Pancreas (tissue), 10 donors: ENCODE measurements around the gene DFFA. TPM values are rescaled to one million over a fixed set of nuclear protein-coding genes. Genes with fewer than 3 reads are reported as not detected.

Source experiments
- ATAC-seq, 4 donors: fragments of 200-7000 bp; cut with Tn5 transposase; one replicate each; pipeline versions ENCODE4 v1.8.0 to v1.9.1; 2020; ENCODE audit warnings: mild to moderate bottlenecking in 4 of 4, moderate library complexity in 4 of 4
- DNase-seq, 6 donors: peaks; one replicate each; pipeline ENCODE4 v3.0.0-alpha.2; 2020
- FAIRE-seq: peaks from 2 replicates; lab custom pipeline; 2012; peaks lifted over from hg19 to GRCh38; lab: Jason Lieb, UNC
- H3K27ac ChIP-seq, 4 donors: fragments of 200-600 bp; sonication (generic); 1 replicate in 3 of 4; 2 replicates in 1 of 4; pipeline versions ENCODE4 v1.5.0 to v1.8.0; 2020
- H3K27me3 ChIP-seq, 4 donors: fragments of 200-600 bp; one replicate each; pipeline ENCODE4 v1.8.0; 2021
- H3K36me3 ChIP-seq, 3 donors: fragments of 200-600 bp; sonication (generic) in 1 of 3; one replicate each; pipeline versions ENCODE4 v1.5.0 to v1.8.0; 2020 to 2021
- H3K4me1 ChIP-seq, 3 donors: fragments of 200-600 bp; one replicate each; pipeline ENCODE4 v1.8.0; 2021
- H3K4me3 ChIP-seq, 4 donors: fragments of 200-600 bp; sonication (generic) in 2 of 4; one replicate each; pipeline versions ENCODE4 v1.5.0 to v1.8.0; 2020 to 2021
- H3K9me3 ChIP-seq, 4 donors: fragments of 200-600 bp; one replicate each; pipeline ENCODE4 v1.8.0; 2021
- WGBS, 2 donors: extraction: QIAGEN DNeasy Blood & Tissue Kit; methylation state at CpG; one replicate each; pipeline ENCODE4 v1.1.7; 2013; 5-methylcytosine and 5-hydroxymethylcytosine counted together
- intact Hi-C, 3 donors: fragments of 100-400 bp; cut with DNase I; formaldehyde crosslinking; loops; one replicate each; pipeline versions ENCODE4 v1.11.1 to v1.14.2; 2022
- polyA plus RNA-seq, 2 donors: library from polyadenylated mRNA; stranded (reverse); fragments of 200-250 nt; gene quantifications; one replicate each; pipeline ENCODE4 v1.2.3, GENCODE V29; 2013
- total RNA-seq, 6 donors: library from RNA; stranded (reverse); fragmentation: NEBNext Ultra II Directional in 4 of 6; extraction: Animal tissue kit (Norgen Biotek cat#: 25700) in 4 of 6; gene quantifications; one replicate each; pipeline versions ENCODE4 v1.2.1 to v1.2.4, GENCODE V29; 2021 to 2023
- TF ChIP-seq, protein P1 (sequence below), 4 donors: fragments of 200-600 bp; sonication (generic) in 3 of 4; IDR thresholded peaks; one replicate each; pipeline versions ENCODE4 v1.5.0 to v1.8.0; 2021; ENCODE audit warnings: antibody characterized with exemption in 4 of 4
- donor health status: healthy with polysubstance abuse.
- donor health status: DM: no; HTN: no; CAD: no; lungs with moderate emphysema.
- donor health status: DM: no; HTN: no; CAD: no.
- donor health status: control.
- donor health status: control.
- donor health status: Bipolar disorder and iron deficiency.
- donor health status: DM: yes; HTN: yes; CAD: no.
- donor health status: DM: no; HTN: no; CAD: no.
- donor health status: DM: no; HTN: no; CAD: no.
- donor health status: DM: yes; HTN: yes; CAD: no.

The DFFA gene, protein sequence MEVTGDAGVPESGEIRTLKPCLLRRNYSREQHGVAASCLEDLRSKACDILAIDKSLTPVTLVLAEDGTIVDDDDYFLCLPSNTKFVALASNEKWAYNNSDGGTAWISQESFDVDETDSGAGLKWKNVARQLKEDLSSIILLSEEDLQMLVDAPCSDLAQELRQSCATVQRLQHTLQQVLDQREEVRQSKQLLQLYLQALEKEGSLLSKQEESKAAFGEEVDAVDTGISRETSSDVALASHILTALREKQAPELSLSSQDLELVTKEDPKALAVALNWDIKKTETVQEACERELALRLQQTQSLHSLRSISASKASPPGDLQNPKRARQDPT
- 10 to 100 TPM; 11.8 to 17.4 (median 16.1) TPM for total RNA-seq
- 1 to 10 TPM; 6.9 to 8.9 TPM for polyA plus RNA-seq

DNA sequence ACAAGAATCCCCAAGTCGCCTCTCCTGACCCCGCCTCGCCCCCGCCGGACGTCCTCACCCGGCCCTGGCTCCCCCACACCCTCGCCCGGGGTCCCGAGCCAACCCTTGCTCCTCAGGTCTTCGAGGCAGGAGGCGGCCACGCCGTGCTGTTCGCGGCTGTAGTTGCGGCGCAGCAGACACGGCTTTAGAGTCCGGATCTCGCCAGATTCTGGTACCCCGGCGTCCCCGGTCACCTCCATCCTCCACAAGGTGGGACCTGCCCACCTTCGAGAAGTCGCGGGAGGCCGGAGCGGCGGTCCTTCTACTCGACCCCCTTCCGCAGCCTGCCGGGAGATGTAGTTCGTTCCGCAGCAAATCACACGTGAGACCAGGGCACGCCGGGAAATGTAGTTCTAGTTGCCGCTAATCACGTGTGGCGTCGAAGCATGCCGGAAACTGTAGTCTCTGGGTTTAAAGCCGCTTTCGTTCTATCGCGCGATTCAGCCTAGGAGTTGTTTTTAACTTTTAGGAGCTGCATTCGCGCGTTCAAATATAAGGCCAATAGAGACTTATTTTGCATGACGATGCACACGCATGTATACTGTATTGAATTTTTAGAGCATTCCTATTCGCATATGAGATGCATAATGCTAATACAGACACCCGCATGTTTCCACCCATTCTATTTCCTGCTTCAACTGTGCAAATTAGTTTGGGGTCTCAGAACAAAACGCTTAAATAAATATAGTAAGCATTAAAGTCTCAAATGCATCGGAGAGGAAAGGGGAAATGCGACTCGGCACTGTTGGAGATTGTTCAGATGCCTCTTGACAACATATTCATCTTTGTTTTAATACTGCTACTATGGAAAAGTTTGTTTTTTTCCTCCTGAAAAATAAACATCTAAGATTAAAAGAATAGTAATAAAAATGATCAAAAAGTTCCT is at the start of gene DFFA:
DFFA (minus strand) TSS at position 310 of the 925 bp plus-strand sequence; CDS start at position 239, 71 bp downstream.
- FAIRE-seq (no peak), ATAC-seq (peak; percentile 87 to 95 (median 90)), DNase-seq (peak; percentile 88 to 95 (median 91))
- WGBS, 2 donors = 1% methylated on average over 59 of the region's 59 CpGs
- TF ChIP-seq, protein P1, sequence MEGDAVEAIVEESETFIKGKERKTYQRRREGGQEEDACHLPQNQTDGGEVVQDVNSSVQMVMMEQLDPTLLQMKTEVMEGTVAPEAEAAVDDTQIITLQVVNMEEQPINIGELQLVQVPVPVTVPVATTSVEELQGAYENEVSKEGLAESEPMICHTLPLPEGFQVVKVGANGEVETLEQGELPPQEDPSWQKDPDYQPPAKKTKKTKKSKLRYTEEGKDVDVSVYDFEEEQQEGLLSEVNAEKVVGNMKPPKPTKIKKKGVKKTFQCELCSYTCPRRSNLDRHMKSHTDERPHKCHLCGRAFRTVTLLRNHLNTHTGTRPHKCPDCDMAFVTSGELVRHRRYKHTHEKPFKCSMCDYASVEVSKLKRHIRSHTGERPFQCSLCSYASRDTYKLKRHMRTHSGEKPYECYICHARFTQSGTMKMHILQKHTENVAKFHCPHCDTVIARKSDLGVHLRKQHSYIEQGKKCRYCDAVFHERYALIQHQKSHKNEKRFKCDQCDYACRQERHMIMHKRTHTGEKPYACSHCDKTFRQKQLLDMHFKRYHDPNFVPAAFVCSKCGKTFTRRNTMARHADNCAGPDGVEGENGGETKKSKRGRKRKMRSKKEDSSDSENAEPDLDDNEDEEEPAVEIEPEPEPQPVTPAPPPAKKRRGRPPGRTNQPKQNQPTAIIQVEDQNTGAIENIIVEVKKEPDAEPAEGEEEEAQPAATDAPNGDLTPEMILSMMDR (IDR thresholded peaks at IDR 0.05) = no peak
- intact Hi-C loops = no loop called here
- Histone ChIP-seq H3K4me1 (peaks cover 7 to 19% (median 16%) of the 10 kb centered on the region in 3 donors), H3K36me3 (peaks cover 0 to 10% (median 0%) of the 10 kb centered on the region in 3 donors), H3K27ac (peak within 1 kb of the TSS in 3 of 4 donors; percentile 9 to 57 (median 41)), H3K9me3 (no peaks in the 10 kb centered on the region), H3K4me3 (peak within 1 kb of the TSS; percentile 55 to 89 (median 66)), H3K27me3 (no peaks in the 10 kb centered on the region)

DNA sequence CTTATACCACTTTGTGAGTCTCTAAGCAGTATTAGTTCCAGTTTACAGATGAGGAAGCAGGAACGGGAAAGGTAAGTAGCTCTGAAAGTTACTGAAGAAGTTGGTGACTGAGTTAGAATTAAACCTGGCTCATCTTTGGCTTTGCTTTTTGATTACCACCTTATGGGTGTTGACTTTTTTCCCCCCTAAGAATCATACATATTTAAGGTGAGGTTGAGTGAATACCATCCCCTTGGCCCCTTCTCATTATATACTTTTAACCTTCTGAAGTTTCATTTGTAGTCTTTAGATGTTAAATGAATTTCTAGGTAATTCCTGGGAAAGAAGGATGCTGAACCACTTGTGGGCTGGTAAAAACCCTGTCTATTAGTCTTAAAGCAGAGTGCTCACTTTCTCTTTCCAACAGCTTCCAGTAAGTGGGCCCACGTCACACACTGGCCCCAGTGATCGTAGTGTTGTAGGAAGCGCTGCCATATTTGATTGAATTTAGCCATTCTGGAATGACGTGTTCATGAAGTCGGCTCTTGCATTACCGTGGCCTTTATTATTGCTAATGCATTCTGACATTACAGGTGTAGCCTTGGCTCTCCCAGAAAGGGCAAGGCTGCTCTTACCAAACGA is 49.3 kb upstream of the DFFA start:
- H3K4me3 ChIP-seq = no peak overlapping the region
- intact Hi-C loops = no loop called here
- no peaks in the 10 kb centered on the region for H3K36me3 ChIP-seq
- WGBS, 2 donors = 84 to 91% methylated on average over 8 of the region's 8 CpGs
- TF ChIP-seq, protein P1 (IDR thresholded peaks at IDR 0.05) = no peak
- H3K27me3 ChIP-seq = no peaks in the 10 kb centered on the region
- H3K27ac ChIP-seq = no peak overlapping the region
- peaks cover 7 to 23% (median 20%) of the 10 kb centered on the region in 3 donors for H3K4me1 ChIP-seq
- no peaks in the 10 kb centered on the region for H3K9me3 ChIP-seq
- ATAC-seq = no peak
- DNase-seq = no peak
- FAIRE-seq = no peak

DNA sequence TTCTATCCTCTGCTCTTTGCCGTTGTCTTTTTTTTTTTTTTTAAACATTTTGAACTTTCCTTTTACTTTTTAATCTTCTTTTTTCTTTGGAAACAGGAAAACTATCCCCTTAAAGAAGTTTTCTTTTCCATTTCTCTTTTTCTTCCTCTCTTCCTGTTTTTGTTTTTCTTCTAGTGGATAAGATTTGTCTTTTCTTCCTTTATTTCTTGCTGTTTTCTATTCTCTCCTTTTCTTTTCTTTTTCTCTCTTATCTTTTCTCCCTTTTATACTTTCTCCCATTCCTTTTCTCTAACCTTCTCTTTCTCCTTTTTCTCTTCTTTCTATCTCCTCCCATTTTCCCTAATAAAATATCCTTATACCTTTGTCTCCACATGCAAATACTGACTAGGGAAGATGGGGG is 48.6 kb upstream of the DFFA start:
- 80 to 84% methylated on average over 1 of the region's 1 CpG for WGBS, 2 donors

DNA sequence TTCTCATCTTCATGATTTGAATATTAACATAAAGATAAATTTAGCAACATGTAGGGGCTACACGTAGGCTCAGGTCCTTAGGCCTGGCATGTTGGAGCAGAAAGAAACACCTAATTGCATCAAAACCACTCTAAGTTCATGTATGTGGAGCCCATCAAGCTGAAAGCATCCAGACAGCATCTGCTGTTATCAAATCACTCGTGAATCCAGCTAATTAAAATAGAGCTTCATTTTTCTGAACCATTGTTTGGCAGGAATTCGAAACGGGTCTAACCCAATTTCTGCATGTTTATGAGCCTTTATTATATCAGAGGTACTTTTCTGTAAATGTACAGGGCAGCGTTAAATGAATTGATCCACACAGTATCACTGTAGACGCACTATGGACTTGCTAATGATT is 48.2 kb upstream of the DFFA start:
- Histone ChIP-seq H3K27ac (no peak overlapping the region), H3K9me3 (no peaks in the 10 kb centered on the region), H3K36me3 (no peaks in the 10 kb centered on the region), H3K4me3 (no peak overlapping the region), H3K27me3 (no peaks in the 10 kb centered on the region), H3K4me1 (peaks cover 7 to 31% (median 27%) of the 10 kb centered on the region in 3 donors)
- DNase-seq (no peak), ATAC-seq (no peak), FAIRE-seq (no peak)
- TF ChIP-seq, protein P1 (IDR thresholded peaks at IDR 0.05) = no peak
- WGBS, 2 donors = 91 to 92% methylated on average over 6 of the region's 6 CpGs
- intact Hi-C loops = no loop called here

More for the DNA sequence above, 48.6 kb upstream of the DFFA start:
- TF ChIP-seq, protein P1 (IDR thresholded peaks at IDR 0.05) = no peak
- no peaks in the 10 kb centered on the region for H3K9me3 ChIP-seq
- peaks cover 7 to 27% (median 27%) of the 10 kb centered on the region in 3 donors for H3K4me1 ChIP-seq
- H3K36me3 ChIP-seq = no peaks in the 10 kb centered on the region
- DNase-seq (no peak), ATAC-seq (no peak), FAIRE-seq (no peak)
- intact Hi-C loops = no loop called here
- H3K27ac ChIP-seq = no peak overlapping the region
- H3K27me3 ChIP-seq = no peaks in the 10 kb centered on the region
- H3K4me3 ChIP-seq = no peak overlapping the region
